ENCODE measurements around the gene PPP6R3. TPM values are rescaled to one million over a fixed set of nuclear protein-coding genes. Genes with fewer than 3 reads are reported as not detected.

Gene PPP6R3
- total and polyA plus RNA-seq, 4 experiments from 2014 or later: 22.2 to 147 (median 96.9) TPM

DNA sequence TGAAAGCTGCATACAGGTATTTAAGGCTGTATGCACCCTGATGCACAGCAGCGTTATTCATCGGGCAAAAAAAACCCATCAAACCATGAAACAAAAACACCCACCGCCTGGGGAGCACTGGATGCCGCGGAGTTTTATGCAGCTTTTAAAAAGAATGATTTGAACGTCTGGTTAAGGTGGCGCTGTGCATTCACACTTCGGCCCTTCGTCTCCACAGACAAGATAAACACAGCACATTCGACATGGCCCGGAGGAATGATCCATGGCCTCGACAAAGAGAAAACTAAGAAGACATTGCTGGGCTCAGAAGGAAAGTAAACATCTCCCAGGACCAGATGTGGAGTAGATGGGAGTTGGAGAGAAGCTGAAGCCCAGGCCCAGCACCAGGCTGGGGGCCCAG lies 183.0 kb downstream of the PPP6R3 start:
- no peak overlapping the region for H3K4me3 ChIP-seq (ENCODE audit: low read length in 2 of 2)
- intact Hi-C loops (cut with micrococcal nuclease): no loop called here
- ChIA-PET CTCF (ENCODE audit: partially characterized antibody) (no interaction called here), POLR2A (ENCODE audit: partially characterized antibody) (no interaction called here)
- H3K36me3 Mint-ChIP-seq: no peaks in the 10 kb centered on the region
- no peak overlapping the region for H3K4me3 Mint-ChIP-seq
- H3K9me3 Mint-ChIP-seq: peaks cover 5 to 25% (median 16%) of the 10 kb centered on the region in 8 donors
- no peaks in the 10 kb centered on the region for H3K36me3 ChIP-seq (ENCODE audit: insufficient read depth, low read length)
- H3K4me1 Mint-ChIP-seq: no peaks in the 10 kb centered on the region
- no peaks in the 10 kb centered on the region for H3K27me3 ChIP-seq (ENCODE audit: insufficient read depth, low read length)
- no peak overlapping the region for H3K27ac ChIP-seq (ENCODE audit: low read depth, low read length)
- no peaks in the 10 kb centered on the region for H3K4me1 ChIP-seq (ENCODE audit: insufficient read depth, low read length)
- peaks cover 3 to 6% of the 10 kb centered on the region in 2 donors for H3K27me3 Mint-ChIP-seq
- H3K9me3 ChIP-seq (ENCODE audit: control insufficient read depth in 1 of 2, low read length in 2 of 2): no peaks in the 10 kb centered on the region
- DNase-seq: no peak
- H3K27ac Mint-ChIP-seq: no peak overlapping the region

DNA sequence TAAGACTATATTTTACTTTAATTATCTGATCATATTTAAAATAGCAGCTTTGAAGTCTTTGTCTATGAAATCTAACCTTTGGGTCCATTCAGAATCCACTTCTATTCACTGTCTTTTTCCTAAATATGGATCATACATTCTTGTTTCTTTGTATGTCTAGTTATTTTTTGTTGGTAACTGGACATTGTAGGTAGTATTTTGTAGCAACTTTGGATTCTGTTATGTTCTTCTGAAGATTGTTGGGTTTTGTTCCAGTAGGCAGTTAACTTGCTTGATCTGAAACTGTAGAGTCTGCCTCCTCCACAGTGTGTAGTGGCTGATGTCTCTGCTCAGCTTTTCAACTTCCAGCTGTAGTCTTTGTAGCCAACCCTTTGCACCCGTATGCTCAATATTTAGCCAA lies 186.3 kb downstream of the PPP6R3 start:
- ChIA-PET POLR2A (ENCODE audit: partially characterized antibody) (no interaction called here), CTCF (ENCODE audit: partially characterized antibody) (interaction anchor here (1.2 to 1.3 kb wide), 2 partner anchors 34 to 38 kb away, joined by 3 to 5 read pairs; no protein-coding TSS in a partner anchor)
- intact Hi-C loops (cut with micrococcal nuclease): no loop called here

DNA sequence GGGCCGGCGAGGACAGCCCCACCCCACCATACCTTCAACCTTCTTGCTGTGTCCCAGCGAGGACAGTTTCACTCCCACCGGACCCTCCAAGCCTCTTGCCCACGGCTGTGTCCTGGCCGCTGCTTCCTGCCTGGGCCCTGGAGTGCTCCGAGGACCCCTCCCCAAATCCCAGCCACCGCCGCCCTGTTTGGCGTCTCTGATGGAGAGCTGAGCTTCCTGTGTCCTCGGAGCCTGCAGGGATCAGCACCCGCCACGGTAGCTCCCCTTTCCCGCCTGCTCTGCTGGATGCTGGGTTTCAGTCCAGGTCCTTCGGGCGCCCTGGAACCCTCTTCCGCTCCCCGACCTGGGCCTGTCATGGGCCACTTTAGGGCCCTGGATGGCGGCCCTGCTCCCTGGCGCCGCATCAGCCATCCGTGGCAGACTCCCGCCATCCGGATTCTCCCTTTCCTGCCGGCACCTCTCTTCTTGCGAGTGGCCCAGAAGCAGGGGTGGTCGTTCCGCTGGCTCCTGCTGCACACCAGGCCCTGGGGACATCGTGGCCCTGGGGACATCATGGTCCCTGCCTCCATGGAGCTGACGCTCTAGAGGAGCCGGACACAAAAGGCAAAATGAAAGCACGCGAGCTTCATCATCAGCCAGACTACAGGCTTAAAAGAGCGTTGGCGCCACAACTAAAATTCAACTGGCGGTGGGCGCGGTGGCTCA lies 189.5 kb downstream of the PPP6R3 start:
- Histone ChIP-seq H3K27ac (ENCODE audit: low read depth, low read length) (no peak overlapping the region), H3K27me3 (ENCODE audit: insufficient read depth, low read length) (no peaks in the 10 kb centered on the region), H3K9me3 (ENCODE audit: control insufficient read depth in 1 of 2, low read length in 2 of 2) (no peaks in the 10 kb centered on the region), H3K4me1 (ENCODE audit: insufficient read depth, low read length) (no peaks in the 10 kb centered on the region), H3K36me3 (ENCODE audit: insufficient read depth, low read length) (no peaks in the 10 kb centered on the region), H3K4me3 (ENCODE audit: low read length in 2 of 2) (no peak overlapping the region)
- H3K9me3 Mint-ChIP-seq: peaks cover 6 to 25% (median 15%) of the 10 kb centered on the region in 8 donors
- CTCF ChIA-PET (ENCODE audit: partially characterized antibody): no interaction called here
- H3K27ac Mint-ChIP-seq: no peak overlapping the region
- peaks cover 3 to 8% of the 10 kb centered on the region in 2 donors for H3K27me3 Mint-ChIP-seq
- POLR2A ChIA-PET (ENCODE audit: partially characterized antibody): no interaction called here
- no peaks in the 10 kb centered on the region for H3K36me3 Mint-ChIP-seq
- H3K4me1 Mint-ChIP-seq: no peaks in the 10 kb centered on the region
- intact Hi-C loops (cut with micrococcal nuclease): no loop called here
- no peak overlapping the region for H3K4me3 Mint-ChIP-seq
- no peak for DNase-seq

More for the DNA sequence above, 186.3 kb downstream of the PPP6R3 start:
- peaks cover 2 to 9% of the 10 kb centered on the region in 2 donors for H3K27me3 Mint-ChIP-seq
- H3K27ac Mint-ChIP-seq: no peak overlapping the region
- no peak overlapping the region for H3K4me3 Mint-ChIP-seq
- peaks cover 5 to 25% (median 16%) of the 10 kb centered on the region in 8 donors for H3K9me3 Mint-ChIP-seq
- no peak overlapping the region for H3K27ac ChIP-seq (ENCODE audit: low read depth, low read length)
- H3K4me1 Mint-ChIP-seq: no peaks in the 10 kb centered on the region
- no peaks in the 10 kb centered on the region for H3K36me3 Mint-ChIP-seq
- H3K36me3 ChIP-seq (ENCODE audit: insufficient read depth, low read length): no peaks in the 10 kb centered on the region
- H3K27me3 ChIP-seq (ENCODE audit: insufficient read depth, low read length): no peaks in the 10 kb centered on the region
- no peak overlapping the region for H3K4me3 ChIP-seq (ENCODE audit: low read length in 2 of 2)
- H3K4me1 ChIP-seq (ENCODE audit: insufficient read depth, low read length): no peaks in the 10 kb centered on the region
- no peak for DNase-seq
- H3K9me3 ChIP-seq (ENCODE audit: control insufficient read depth in 1 of 2, low read length in 2 of 2): no peaks in the 10 kb centered on the region

DNA sequence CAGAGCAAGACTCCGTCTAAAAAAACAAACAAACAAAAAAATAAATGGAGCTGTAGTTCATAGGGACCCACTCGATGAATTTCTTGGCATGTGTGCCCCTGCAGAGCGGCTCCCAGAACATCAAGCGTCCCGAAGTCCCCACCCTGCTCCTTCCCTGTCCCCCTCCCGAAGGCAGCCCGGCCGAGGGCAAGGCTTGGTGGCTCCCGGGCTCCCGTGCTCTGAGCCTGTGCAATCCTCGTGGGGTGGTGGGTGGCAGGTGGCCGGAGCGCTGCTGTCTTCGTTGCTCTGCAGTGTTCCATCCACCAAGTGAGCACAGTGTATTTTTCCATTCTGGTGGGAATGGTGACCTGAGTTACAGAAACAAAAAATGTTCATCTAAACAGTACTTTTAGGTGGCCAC lies 190.2 kb downstream of the PPP6R3 start:
- Histone ChIP-seq H3K36me3 (ENCODE audit: insufficient read depth, low read length) (no peaks in the 10 kb centered on the region), H3K4me1 (ENCODE audit: insufficient read depth, low read length) (no peaks in the 10 kb centered on the region), H3K4me3 (ENCODE audit: low read length in 2 of 2) (no peak overlapping the region), H3K27me3 (ENCODE audit: insufficient read depth, low read length) (no peaks in the 10 kb centered on the region), H3K9me3 (ENCODE audit: control insufficient read depth in 1 of 2, low read length in 2 of 2) (no peaks in the 10 kb centered on the region), H3K27ac (ENCODE audit: low read depth, low read length) (no peak overlapping the region)
- H3K27me3 Mint-ChIP-seq: peaks cover 11% of the 10 kb centered on the region in 2 donors
- no peak for DNase-seq
- CTCF ChIA-PET (ENCODE audit: partially characterized antibody): no interaction called here
- H3K4me1 Mint-ChIP-seq: no peaks in the 10 kb centered on the region
- intact Hi-C loops (cut with micrococcal nuclease): no loop called here
- H3K9me3 Mint-ChIP-seq: peaks cover 7 to 22% (median 15%) of the 10 kb centered on the region in 8 donors
- no peaks in the 10 kb centered on the region for H3K36me3 Mint-ChIP-seq
- H3K27ac Mint-ChIP-seq: no peak overlapping the region
- POLR2A ChIA-PET (ENCODE audit: partially characterized antibody): no interaction called here
- H3K4me3 Mint-ChIP-seq: no peak overlapping the region

DNA sequence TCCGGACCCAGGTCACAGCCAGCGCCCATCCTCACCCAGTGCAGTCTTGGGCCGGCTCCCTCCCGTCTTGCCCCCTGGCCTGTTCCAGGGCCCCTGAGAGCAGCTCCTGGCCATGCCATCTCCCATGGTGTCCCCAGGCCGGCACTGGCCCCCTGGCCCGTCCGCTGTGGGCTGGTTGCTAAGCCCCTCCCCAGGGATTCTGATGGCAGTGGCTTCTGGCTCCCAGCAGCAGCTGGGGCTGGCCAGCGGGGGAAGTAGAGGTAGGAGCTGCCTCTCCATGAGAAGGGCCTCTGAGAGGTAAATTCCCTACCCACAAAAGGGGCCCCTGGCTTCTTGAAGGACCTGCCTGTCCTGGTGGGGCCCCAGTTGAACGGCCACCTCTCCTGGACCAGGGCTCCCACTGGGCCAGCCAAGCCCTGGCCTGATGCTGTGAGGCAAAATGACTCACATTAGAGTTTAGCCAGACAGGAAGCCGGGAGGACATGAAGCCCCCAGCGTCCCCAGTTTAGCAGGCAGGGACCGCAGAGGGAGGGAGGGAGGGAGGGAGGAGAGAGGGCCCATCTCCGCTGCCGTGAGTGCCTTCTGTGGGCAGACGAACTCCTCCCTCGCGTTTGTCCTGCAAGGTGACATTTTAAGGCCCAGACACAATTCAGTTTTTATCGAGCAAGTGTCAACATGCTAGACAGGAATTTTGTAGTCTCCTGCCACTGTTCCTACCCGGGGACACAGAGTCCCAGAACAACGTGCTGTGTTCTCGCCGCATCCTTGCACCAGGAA lies 190.8 kb downstream of the PPP6R3 start:
- Mint-ChIP-seq H3K36me3 (no peaks in the 10 kb centered on the region), H3K27me3 (peaks cover 11 to 14% of the 10 kb centered on the region in 2 donors), H3K9me3 (peaks cover 4 to 17% (median 12%) of the 10 kb centered on the region in 8 donors), H3K27ac (no peak overlapping the region), H3K4me3 (peak overlapping the region in 1 of 8 donors; percentile 54), H3K4me1 (no peaks in the 10 kb centered on the region)
- Histone ChIP-seq H3K36me3 (ENCODE audit: insufficient read depth, low read length) (no peaks in the 10 kb centered on the region), H3K4me3 (ENCODE audit: low read length in 2 of 2) (no peak overlapping the region), H3K27ac (ENCODE audit: low read depth, low read length) (no peak overlapping the region), H3K4me1 (ENCODE audit: insufficient read depth, low read length) (no peaks in the 10 kb centered on the region), H3K27me3 (ENCODE audit: insufficient read depth, low read length) (no peaks in the 10 kb centered on the region), H3K9me3 (ENCODE audit: control insufficient read depth in 1 of 2, low read length in 2 of 2) (no peaks in the 10 kb centered on the region)
- intact Hi-C loops (cut with micrococcal nuclease): no loop called here
- POLR2A ChIA-PET (ENCODE audit: partially characterized antibody): no interaction called here
- no peak for DNase-seq
- CTCF ChIA-PET (ENCODE audit: partially characterized antibody): no interaction called here

DNA sequence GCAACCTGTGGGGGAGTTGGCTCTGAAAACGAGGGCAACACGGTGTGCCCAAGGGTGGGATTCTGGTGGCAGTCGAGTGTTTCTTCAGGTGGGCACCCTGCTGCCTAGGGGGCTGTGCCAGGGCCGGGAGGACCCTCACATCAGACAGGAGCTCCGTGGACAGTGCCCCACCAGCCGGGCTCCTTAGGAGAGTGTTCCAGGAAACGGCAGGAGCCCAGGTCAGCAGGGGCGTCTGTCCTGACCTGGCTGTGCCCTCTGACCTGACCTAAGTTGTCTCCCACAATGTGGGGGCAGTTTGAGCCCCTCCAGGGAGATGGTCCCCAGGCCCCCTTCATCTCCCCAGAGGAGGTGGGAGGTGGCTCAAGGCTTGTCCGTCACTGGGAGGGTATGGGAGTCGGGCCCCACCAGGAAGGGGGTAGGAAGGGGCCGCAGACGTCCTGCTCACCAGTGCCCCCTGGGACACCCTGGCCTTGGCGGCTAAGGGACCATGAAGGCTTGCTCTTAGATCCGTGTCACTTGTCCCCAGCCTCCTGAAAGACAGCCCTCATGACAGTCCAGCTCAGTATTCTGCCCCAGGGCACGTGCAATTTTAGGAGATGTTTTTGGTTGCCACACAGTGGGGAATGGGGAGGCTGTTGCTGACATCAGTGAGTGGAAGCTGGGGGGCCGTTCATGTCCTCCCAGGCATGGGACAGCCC lies 191.6 kb downstream of the PPP6R3 start:
- ChIA-PET POLR2A (ENCODE audit: partially characterized antibody) (no interaction called here), CTCF (ENCODE audit: partially characterized antibody) (no interaction called here)
- peaks cover 4 to 11% (median 7%) of the 10 kb centered on the region in 8 donors for H3K9me3 Mint-ChIP-seq
- no peaks in the 10 kb centered on the region for H3K4me1 ChIP-seq (ENCODE audit: insufficient read depth, low read length)
- H3K36me3 Mint-ChIP-seq: no peaks in the 10 kb centered on the region
- H3K27me3 ChIP-seq (ENCODE audit: insufficient read depth, low read length): no peaks in the 10 kb centered on the region
- H3K9me3 ChIP-seq (ENCODE audit: control insufficient read depth in 1 of 2, low read length in 2 of 2): no peaks in the 10 kb centered on the region
- H3K4me1 Mint-ChIP-seq: no peaks in the 10 kb centered on the region
- no peak overlapping the region for H3K4me3 Mint-ChIP-seq
- no peak for DNase-seq
- H3K36me3 ChIP-seq (ENCODE audit: insufficient read depth, low read length): no peaks in the 10 kb centered on the region
- intact Hi-C loops (cut with micrococcal nuclease): no loop called here
- peaks cover 11 to 14% of the 10 kb centered on the region in 2 donors for H3K27me3 Mint-ChIP-seq
- H3K27ac ChIP-seq (ENCODE audit: low read depth, low read length): no peak overlapping the region
- H3K27ac Mint-ChIP-seq: no peak overlapping the region
- H3K4me3 ChIP-seq (ENCODE audit: low read length in 2 of 2): no peak overlapping the region

DNA sequence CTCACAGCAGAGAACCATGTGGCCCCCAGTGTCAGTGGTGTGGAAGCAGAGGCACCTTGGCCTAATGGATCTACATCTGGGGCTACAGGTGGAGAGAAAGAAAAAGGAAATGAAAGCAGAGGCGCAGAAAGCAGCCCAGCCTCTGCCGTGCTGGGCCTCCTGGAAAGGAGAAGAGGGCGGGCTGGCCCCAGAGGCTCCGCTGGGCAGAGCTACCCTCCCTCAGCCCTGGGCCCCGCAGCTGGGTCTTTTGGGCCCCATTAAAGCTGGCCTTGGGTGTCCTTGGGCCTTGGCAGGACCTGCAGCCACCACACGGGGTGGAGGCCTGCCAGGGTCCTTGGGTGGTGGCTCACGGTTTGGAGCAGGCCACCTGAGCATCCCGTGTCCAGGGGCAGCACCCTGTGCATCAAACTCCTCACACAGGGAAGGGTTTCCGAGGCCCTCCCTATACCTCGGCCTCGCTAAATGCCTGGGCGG lies 192.2 kb downstream of the PPP6R3 start:
- Histone ChIP-seq H3K27ac (ENCODE audit: low read depth, low read length) (no peak overlapping the region), H3K4me3 (ENCODE audit: low read length in 2 of 2) (no peak overlapping the region), H3K27me3 (ENCODE audit: insufficient read depth, low read length) (no peaks in the 10 kb centered on the region), H3K9me3 (ENCODE audit: control insufficient read depth in 1 of 2, low read length in 2 of 2) (no peaks in the 10 kb centered on the region), H3K36me3 (ENCODE audit: insufficient read depth, low read length) (no peaks in the 10 kb centered on the region), H3K4me1 (ENCODE audit: insufficient read depth, low read length) (no peaks in the 10 kb centered on the region)
- Mint-ChIP-seq H3K36me3 (no peaks in the 10 kb centered on the region), H3K9me3 (peaks cover 0 to 5% (median 2%) of the 10 kb centered on the region in 8 donors), H3K27me3 (peaks cover 10 to 14% of the 10 kb centered on the region in 2 donors), H3K4me3 (no peak overlapping the region), H3K4me1 (no peaks in the 10 kb centered on the region), H3K27ac (no peak overlapping the region)
- no peak for DNase-seq
- ChIA-PET CTCF (ENCODE audit: partially characterized antibody) (no interaction called here), POLR2A (ENCODE audit: partially characterized antibody) (no interaction called here)
- intact Hi-C loops (cut with micrococcal nuclease): no loop called here

All from CD4-positive, alpha-beta memory T cell (primary cell).